ENCODE data around the gene UBE2E2. TPM values are rescaled to one million over a fixed set of nuclear protein-coding genes. Genes with fewer than 3 reads are reported as not detected.

UBE2E2 gene
- total and polyA plus RNA-seq, 2 donors from 2014 or later, result 40.9 to 61.7 TPM

GRCh38 chr3:23406601-23407000, 203.5 kb downstream of the UBE2E2 start:
- no peaks in the 10 kb centered on the region for H3K36me3 ChIP-seq (ENCODE audit: control insufficient read depth in 2 of 3, insufficient read depth in 3 of 3, low read length in 3 of 3)
- intact Hi-C loops (cut with DNase I), result no loop called here
- no peak for FAIRE-seq

GRCh38 chr3:23418026-23418425, 214.9 kb downstream of the UBE2E2 start:
- no peaks in the 10 kb centered on the region for H3K9me3 ChIP-seq (ENCODE audit: control insufficient read depth in 2 of 3, insufficient read depth in 1 of 3, low read length in 3 of 3)
- H3K36me3 ChIP-seq (ENCODE audit: control insufficient read depth in 2 of 3, insufficient read depth in 3 of 3, low read length in 3 of 3), result no peaks in the 10 kb centered on the region
- intact Hi-C loops (cut with DNase I), result no loop called here
- no peak overlapping the region for H3K27ac ChIP-seq (ENCODE audit: low read depth in 2 of 2, low read length in 2 of 2)
- DNase-seq (no peak), FAIRE-seq (no peak)
- no peaks in the 10 kb centered on the region for H3K27me3 ChIP-seq (ENCODE audit: control insufficient read depth, insufficient read depth, low read length)
- no peak overlapping the region for H3K4me3 ChIP-seq (ENCODE audit: low read length in 3 of 3)
- no peaks in the 10 kb centered on the region for H3K4me1 ChIP-seq (ENCODE audit: control insufficient read depth in 2 of 3, insufficient read depth in 2 of 3, low read depth in 1 of 3, low read length in 3 of 3)
- H3K9ac ChIP-seq (ENCODE audit: low read length in 3 of 3), result no peak overlapping the region
- no peak for TF ChIP-seq CTCF (IDR thresholded peaks at IDR 0.05; ENCODE audit: borderline replicate concordance, extremely low read depth, insufficient read depth)

More at GRCh38 chr3:23406601-23407000, 203.5 kb downstream of the UBE2E2 start:
- peaks cover 0 to 13% (median 0%) of the 10 kb centered on the region in 3 donors for H3K4me1 ChIP-seq (ENCODE audit: control insufficient read depth in 2 of 3, insufficient read depth in 2 of 3, low read depth in 1 of 3, low read length in 3 of 3)
- H3K9ac ChIP-seq (ENCODE audit: low read length in 3 of 3), result no peak overlapping the region
- no peaks in the 10 kb centered on the region for H3K9me3 ChIP-seq (ENCODE audit: control insufficient read depth in 2 of 3, insufficient read depth in 1 of 3, low read length in 3 of 3)
- H3K27me3 ChIP-seq (ENCODE audit: control insufficient read depth, insufficient read depth, low read length), result no peaks in the 10 kb centered on the region
- no peak for TF ChIP-seq CTCF (IDR thresholded peaks at IDR 0.05; ENCODE audit: borderline replicate concordance, extremely low read depth, insufficient read depth)
- DNase-seq, result no peak
- no peak overlapping the region for H3K27ac ChIP-seq (ENCODE audit: low read depth in 2 of 2, low read length in 2 of 2)
- H3K4me3 ChIP-seq (ENCODE audit: low read length in 3 of 3), result no peak overlapping the region

GRCh38 chr3:23421811-23422516, 218.8 kb downstream of the UBE2E2 start:
- H3K4me3 ChIP-seq (ENCODE audit: low read length in 3 of 3), result no peak overlapping the region
- intact Hi-C loops (cut with DNase I), result no loop called here
- no peaks in the 10 kb centered on the region for H3K4me1 ChIP-seq (ENCODE audit: control insufficient read depth in 2 of 3, insufficient read depth in 2 of 3, low read depth in 1 of 3, low read length in 3 of 3)
- H3K36me3 ChIP-seq (ENCODE audit: control insufficient read depth in 2 of 3, insufficient read depth in 3 of 3, low read length in 3 of 3), result no peaks in the 10 kb centered on the region
- H3K9ac ChIP-seq (ENCODE audit: low read length in 3 of 3), result no peak overlapping the region
- no peak for DNase-seq
- FAIRE-seq, result no peak
- no peak for TF ChIP-seq CTCF (IDR thresholded peaks at IDR 0.05; ENCODE audit: borderline replicate concordance, extremely low read depth, insufficient read depth)
- H3K27ac ChIP-seq (ENCODE audit: low read depth in 2 of 2, low read length in 2 of 2), result no peak overlapping the region
- no peaks in the 10 kb centered on the region for H3K9me3 ChIP-seq (ENCODE audit: control insufficient read depth in 2 of 3, insufficient read depth in 1 of 3, low read length in 3 of 3)
- H3K27me3 ChIP-seq (ENCODE audit: control insufficient read depth, insufficient read depth, low read length), result no peaks in the 10 kb centered on the region

- Histone ChIP-seq H3K4me3 (ENCODE audit: low read length in 3 of 3) (no peak overlapping the region), H3K9ac (ENCODE audit: low read length in 3 of 3) (no peak overlapping the region), H3K4me1 (ENCODE audit: control insufficient read depth in 2 of 3, insufficient read depth in 2 of 3, low read depth in 1 of 3, low read length in 3 of 3) (no peaks in the 10 kb centered on the region), H3K27ac (ENCODE audit: low read depth in 2 of 2, low read length in 2 of 2) (no peak overlapping the region), H3K27me3 (ENCODE audit: control insufficient read depth, insufficient read depth, low read length) (no peaks in the 10 kb centered on the region), H3K9me3 (ENCODE audit: control insufficient read depth in 2 of 3, insufficient read depth in 1 of 3, low read length in 3 of 3) (no peaks in the 10 kb centered on the region), H3K36me3 (ENCODE audit: control insufficient read depth in 2 of 3, insufficient read depth in 3 of 3, low read length in 3 of 3) (no peaks in the 10 kb centered on the region)
- no peak for FAIRE-seq
- no peak for TF ChIP-seq CTCF (IDR thresholded peaks at IDR 0.05; ENCODE audit: borderline replicate concordance, extremely low read depth, insufficient read depth)
- intact Hi-C loops (cut with DNase I), result no loop called here
- no peak for DNase-seq
Measured at GRCh38 chr3:23422517-23422851, 219.4 kb downstream of the UBE2E2 start.
